GM23248 (cell line): ENCODE measurements around the gene TOP2A. TPM values are rescaled to one million over a fixed set of nuclear protein-coding genes. Genes with fewer than 3 reads are reported as not detected.

ENCODE experiments used
- DNase-seq: peaks from one replicate; pipeline ENCODE4 v3.0.0-alpha.2; 2015
- H2AFZ ChIP-seq: fragments of 200-600 bp; sonication (generic); 2 replicates; pipeline ENCODE4 v1.6.1; 2016; ENCODE audit warnings: antibody characterized with exemption
- H3F3A ChIP-seq: fragments of 200-600 bp; sonication (generic); 2 replicates; pipeline ENCODE4 v1.6.1; 2016; ENCODE audit warnings: mild to moderate bottlenecking, antibody characterized with exemption, mixed run types; ENCODE audit not compliant: insufficient read depth
- H3K27ac ChIP-seq: fragments of 200-600 bp; sonication (generic); 2 replicates; pipeline ENCODE4 v1.5.1; 2016; ENCODE audit warnings: mild to moderate bottlenecking
- H3K27me3 ChIP-seq: fragments of 200-600 bp; sonication (generic); replicated peaks from 2 replicates; pipeline ENCODE4 v1.6.1; 2016; ENCODE audit warnings: mild to moderate bottlenecking; ENCODE audit not compliant: insufficient read depth
- H3K36me3 ChIP-seq: fragments of 200-600 bp; sonication (generic); 2 replicates; pipeline ENCODE4 v1.6.1; 2016; ENCODE audit warnings: low read depth, mild to moderate bottlenecking
- H3K4me1 ChIP-seq: fragments of 200-600 bp; sonication (generic); 2 replicates; pipeline ENCODE4 v1.6.1; 2016; ENCODE audit warnings: mild to moderate bottlenecking; ENCODE audit not compliant: insufficient read depth
- H3K4me2 ChIP-seq: fragments of 200-600 bp; sonication (generic); one replicate; pipeline ENCODE4 v1.6.1; 2016; ENCODE audit warnings: mild to moderate bottlenecking; ENCODE audit not compliant: unreplicated experiment
- H3K4me3 ChIP-seq: fragments of 200-600 bp; sonication (generic); 2 replicates; pipeline ENCODE4 v1.5.1; 2016; ENCODE audit warnings: mild to moderate bottlenecking
- H3K79me2 ChIP-seq: fragments of 200-600 bp; sonication (generic); 2 replicates; pipeline ENCODE4 v1.6.1; 2016; ENCODE audit warnings: mild to moderate bottlenecking; ENCODE audit not compliant: insufficient read depth
- H3K9ac ChIP-seq: fragments of 200-600 bp; sonication (generic); 2 replicates; pipeline ENCODE4 v1.6.1; 2016; ENCODE audit warnings: mild to moderate bottlenecking
- H3K9me2 ChIP-seq: fragments of 200-600 bp; sonication (generic); 2 replicates; pipeline ENCODE4 v1.6.1; 2016; ENCODE audit warnings: mixed run types, mild to moderate bottlenecking, moderate library complexity; ENCODE audit not compliant: insufficient read depth
- H3K9me3 ChIP-seq: fragments of 200-600 bp; sonication (generic); one replicate; pipeline ENCODE4 v1.6.1; 2017; ENCODE audit warnings: low read depth
- H4K20me1 ChIP-seq: fragments of 200-600 bp; sonication (generic); 2 replicates; pipeline ENCODE4 v1.6.0; 2016; ENCODE audit not compliant: insufficient read depth
- EZH2 ChIP-seq: fragments of 200-600 bp; sonication (generic); IDR thresholded peaks from 2 replicates; pipeline ENCODE4 v1.6.1; 2018; ENCODE audit warnings: antibody characterized with exemption, mild to moderate bottlenecking; ENCODE audit not compliant: insufficient read depth, poor library complexity, severe bottlenecking
- EZH2phosphoT487 ChIP-seq: fragments of 200-600 bp; sonication (generic); IDR thresholded peaks from 2 replicates; pipeline ENCODE4 v1.6.1; 2018; ENCODE audit warnings: antibody characterized with exemption, moderate library complexity, mild to moderate bottlenecking, low read depth; ENCODE audit not compliant: insufficient read depth
- WGBS, 2 experiments: methylation state at CpG; one replicate each; pipeline ENCODE4 v1.1.6; 2015 to 2017; ENCODE audit warnings: low lambda C conversion rate in 2 of 2, low coverage in 1 of 2; ENCODE audit errors: missing lambda C conversion rate in 2 of 2; 5-methylcytosine and 5-hydroxymethylcytosine counted together
- in situ Hi-C: fragments of 300-500 bp; cut with MboI; formaldehyde crosslinking; loops from 2 replicates; pipeline ENCODE4 v1.15.0; 2020
- polyA plus RNA-seq: library from polyadenylated mRNA; unstranded; fragments of >200 nt; fragmentation: Nextera tagmentation; extraction: Ambion mirVana; gene quantifications from 2 replicates; pipeline ENCODE4 v1.2.1, GENCODE V29; 2016
- total RNA-seq: library from RNA; depleted of rRNA; stranded (reverse); fragments of >200 nt; shearing (Covaris generic); gene quantifications from 2 replicates; pipeline ENCODE4 v1.2.3, GENCODE V29; 2014

Gene TOP2A
- total and polyA plus RNA-seq, 2 experiments from 2014 or later, result 47.0 to 71.4 TPM

DNA sequence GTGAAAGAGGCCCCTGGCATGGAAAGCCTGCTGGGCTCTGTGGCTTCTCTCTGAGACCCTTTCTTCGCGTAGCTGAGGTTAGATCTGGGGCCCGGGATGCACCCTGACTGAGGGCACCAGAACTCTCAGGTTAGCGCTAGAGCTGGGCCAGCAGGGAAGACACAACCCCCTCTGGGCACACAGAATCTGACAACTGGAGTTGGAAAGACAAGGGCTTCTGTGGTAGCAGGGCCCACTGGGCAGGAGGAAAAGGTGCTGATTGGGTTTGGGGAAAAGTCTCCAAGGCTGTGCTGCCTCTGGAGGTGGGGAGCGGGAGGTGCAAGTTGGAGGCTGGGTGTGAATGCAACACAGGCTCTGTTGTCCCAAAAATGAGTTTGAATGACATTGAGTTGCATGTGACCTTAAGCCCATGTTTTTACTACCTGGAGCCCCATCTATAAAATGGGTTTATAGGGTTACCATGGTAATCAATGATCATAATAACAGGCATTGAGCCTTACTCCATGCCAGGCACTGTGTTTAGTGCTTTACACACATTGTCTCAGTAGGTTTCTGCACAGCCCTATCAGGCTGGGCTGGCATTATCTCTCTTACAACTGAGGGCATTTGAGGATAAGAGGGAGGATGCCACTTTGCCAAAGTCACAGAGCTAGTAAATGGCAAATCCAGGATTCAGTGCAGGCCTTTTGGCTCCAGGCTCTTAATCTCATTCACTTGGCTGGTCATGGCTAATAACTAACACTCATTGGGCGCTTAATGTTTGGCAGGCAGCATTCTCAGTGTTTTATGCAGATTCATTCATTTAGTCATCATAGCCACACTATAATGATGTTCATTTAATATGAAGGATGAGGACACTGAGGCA lies 16.1 kb upstream of the TOP2A start:
- no peaks in the 10 kb centered on the region for H4K20me1 ChIP-seq
- H3K9ac ChIP-seq, result 0 out of 2 replicates have a peak overlapping the region, but pooled peaks have one; percentile 3
- TF ChIP-seq EZH2, result no peak
- no peak for TF ChIP-seq EZH2phosphoT487
- no peaks in the 10 kb centered on the region for H3K27me3 ChIP-seq
- H3K9me3 ChIP-seq, result no peaks in the 10 kb centered on the region
- H3K36me3 ChIP-seq, result no peaks in the 10 kb centered on the region
- H3F3A ChIP-seq, result peaks cover 5% of the 10 kb centered on the region
- no peak overlapping the region for H3K4me3 ChIP-seq
- H3K4me1 ChIP-seq, result peaks cover 10% of the 10 kb centered on the region
- no peaks in the 10 kb centered on the region for H3K79me2 ChIP-seq
- H3K4me2 ChIP-seq, result no peak overlapping the region
- in situ Hi-C loops, result no loop called here
- WGBS, 2 experiments, result 90 to 94% methylated on average over 6 of the region's 6 CpGs
- no peaks in the 10 kb centered on the region for H3K9me2 ChIP-seq
- no peak overlapping the region for H3K27ac ChIP-seq
- H2AFZ ChIP-seq, result peak overlapping the region; percentile 54
- DNase-seq, result peak; percentile 50

GRCh38 chr17:40432864-40433528 lies 15.3 kb upstream of the TOP2A start:
- no peak overlapping the region for H3K4me2 ChIP-seq
- H2AFZ ChIP-seq, result peak overlapping the region; percentile 54
- H3K9me3 ChIP-seq, result no peaks in the 10 kb centered on the region

GRCh38 chr17:40431231-40431602 lies 13.5 kb upstream of the TOP2A start:
- H3K27ac ChIP-seq, result no peak overlapping the region
- no peak overlapping the region for H3K9ac ChIP-seq
- H3K4me2 ChIP-seq, result no peak overlapping the region
- no peaks in the 10 kb centered on the region for H3K9me3 ChIP-seq
- TF ChIP-seq EZH2phosphoT487 (no peak), EZH2 (no peak)
- no peaks in the 10 kb centered on the region for H4K20me1 ChIP-seq
- no peak overlapping the region for H2AFZ ChIP-seq
- no peak overlapping the region for H3K4me3 ChIP-seq
- H3K4me1 ChIP-seq, result peaks cover 10% of the 10 kb centered on the region
- H3K9me2 ChIP-seq, result no peaks in the 10 kb centered on the region
- H3F3A ChIP-seq, result peaks cover 5% of the 10 kb centered on the region
- no peaks in the 10 kb centered on the region for H3K36me3 ChIP-seq
- WGBS, 2 experiments, result 80 to 85% methylated on average over 3 of the region's 3 CpGs
- no peak for DNase-seq
- no peaks in the 10 kb centered on the region for H3K27me3 ChIP-seq
- no peaks in the 10 kb centered on the region for H3K79me2 ChIP-seq
- in situ Hi-C loops, result no loop called here

More at GRCh38 chr17:40432864-40433528, 15.3 kb upstream of the TOP2A start:
- TF ChIP-seq EZH2phosphoT487, result no peak
- no peak for TF ChIP-seq EZH2
- Histone ChIP-seq H4K20me1 (no peaks in the 10 kb centered on the region), H3K27ac (no peak overlapping the region), H3F3A (peaks cover 5% of the 10 kb centered on the region), H3K9ac (0 out of 2 replicates have a peak overlapping the region, but pooled peaks have one; percentile 3), H3K36me3 (no peaks in the 10 kb centered on the region), H3K79me2 (no peaks in the 10 kb centered on the region), H3K4me1 (peaks cover 10% of the 10 kb centered on the region), H3K27me3 (no peaks in the 10 kb centered on the region), H3K9me2 (no peaks in the 10 kb centered on the region), H3K4me3 (no peak overlapping the region)
- DNase-seq, result peak; percentile 81
- in situ Hi-C loops, result no loop called here
- 38 to 46% methylated on average over 2 of the region's 2 CpGs for WGBS, 2 experiments

GRCh38 chr17:40430272-40431230 lies 12.9 kb upstream of the TOP2A start:
- in situ Hi-C loops, result no loop called here
- H4K20me1 ChIP-seq, result no peaks in the 10 kb centered on the region
- no peak overlapping the region for H3K27ac ChIP-seq
- H3K9me2 ChIP-seq, result no peaks in the 10 kb centered on the region
- H3K9ac ChIP-seq, result no peak overlapping the region
- H3K9me3 ChIP-seq, result no peaks in the 10 kb centered on the region
- no peak for DNase-seq
- no peak overlapping the region for H3K4me2 ChIP-seq
- H3K36me3 ChIP-seq, result no peaks in the 10 kb centered on the region
- H3K4me3 ChIP-seq, result no peak overlapping the region
- H3K4me1 ChIP-seq, result peaks cover 10% of the 10 kb centered on the region
- no peak overlapping the region for H2AFZ ChIP-seq
- no peaks in the 10 kb centered on the region for H3K79me2 ChIP-seq
- peaks cover 5% of the 10 kb centered on the region for H3F3A ChIP-seq
- no peaks in the 10 kb centered on the region for H3K27me3 ChIP-seq
- 72 to 81% methylated on average over 10 of the region's 10 CpGs for WGBS, 2 experiments
- no peak for TF ChIP-seq EZH2phosphoT487
- no peak for TF ChIP-seq EZH2
